K562 (cell line): ENCODE data around the gene FCHO1. TPM values are rescaled to one million over a fixed set of nuclear protein-coding genes. Genes with fewer than 3 reads are reported as not detected.
A peak's percentile ranks its signal among the peaks of the same experiment; 100 is the strongest.

ENCODE experiments used
- ADNP ChIP-seq: fragments of 200-800 bp; sonication (Bioruptor generic); IDR thresholded peaks from 2 replicates; pipeline ENCODE4 v1.6.1; 2016; ENCODE audit warnings: missing genetic modification characterization, missing compliant biosample characterization
- BRD4 ChIP-seq: fragments of 200-600 bp; sonication (generic); IDR thresholded peaks from 2 replicates; pipeline ENCODE4 v1.6.1; 2017; ENCODE audit warnings: inconsistent platforms
- CGGBP1 ChIP-seq: fragments of 250-450 bp; sonication (Bioruptor Pico); IDR thresholded peaks from 2 replicates; pipeline ENCODE4 v1.9.0; 2021; ENCODE audit warnings: mild to moderate bottlenecking
- CHD1 ChIP-seq: fragments of 200-600 bp; sonication (generic); IDR thresholded peaks from one replicate; pipeline ENCODE4 v1.6.1; 2012; ENCODE audit warnings: mild to moderate bottlenecking, moderate library complexity, low read length, inconsistent platforms
- E2F6 ChIP-seq, 2 experiments: IDR thresholded peaks; 2 replicates each; pipeline ENCODE4 v1.6.1; 2011; ENCODE audit warnings: borderline replicate concordance in 1 of 2, control low read depth in 1 of 2, low read depth in 1 of 2, low read length in 1 of 2, mild to moderate bottlenecking in 1 of 2, mixed read lengths in 1 of 2, moderate library complexity in 1 of 2; ENCODE audit not compliant: insufficient read depth in 1 of 2, insufficient read length in 1 of 2, poor library complexity in 1 of 2, severe bottlenecking in 1 of 2; ENCODE audit errors: extremely low read depth in 1 of 2
- HMGXB4 ChIP-seq: sonication (generic); formaldehyde crosslinking; IDR thresholded peaks from 2 replicates; pipeline ENCODE4 v1.8.1; 2023; ENCODE audit warnings: mild to moderate bottlenecking, missing genetic modification reagents
- HOXB6 ChIP-seq: fragments of 250-450 bp; sonication (Bioruptor Pico); IDR thresholded peaks from 2 replicates; pipeline ENCODE4 v1.5.1; 2022; ENCODE audit warnings: mild to moderate bottlenecking, borderline replicate concordance
- NEUROD1 ChIP-seq: fragments of 150-350 bp; IDR thresholded peaks from 2 replicates; pipeline ENCODE4 v1.6.1; 2014; ENCODE audit warnings: borderline replicate concordance, low read length, low read depth; ENCODE audit not compliant: partially characterized antibody
- NFE2L1 ChIP-seq: fragments of 450-650 bp; IDR thresholded peaks from 2 replicates; pipeline ENCODE4 v1.6.1; 2016; ENCODE audit warnings: missing genetic modification characterization, low read depth, mild to moderate bottlenecking, missing compliant biosample characterization, moderate library complexity, borderline replicate concordance
- PTTG1 ChIP-seq: fragments of 450-650 bp; IDR thresholded peaks from 2 replicates; pipeline ENCODE4 v1.6.1; 2016; ENCODE audit warnings: low read depth, mild to moderate bottlenecking, missing genetic modification characterization, missing compliant biosample characterization
- SLC30A9 ChIP-seq: fragments of 250-450 bp; sonication (Bioruptor Pico); IDR thresholded peaks from 2 replicates; pipeline ENCODE4 v1.8.0; 2022; ENCODE audit warnings: mild to moderate bottlenecking, moderate library complexity
- SRF ChIP-seq, 2 experiments: fragments of 250-450, 450-650 bp in 1 of 2; sonication (Bioruptor Pico) in 1 of 2; sonication (generic) in 1 of 2; formaldehyde crosslinking; IDR thresholded peaks; 2 replicates each; pipeline versions ENCODE4 v1.5.0 to v1.5.1; 2020 to 2022; ENCODE audit warnings: mild to moderate bottlenecking in 1 of 2, missing genetic modification reagents in 1 of 2
- UBTF ChIP-seq, 2 experiments: IDR thresholded peaks; 2 replicates each; pipeline ENCODE4 v1.6.1; 2012; ENCODE audit warnings: improper control_type of control experiment in 2 of 2, low read depth in 2 of 2, low read length in 2 of 2, borderline replicate concordance in 1 of 2
- ZBTB5 ChIP-seq: fragments of 450-650 bp; IDR thresholded peaks from 2 replicates; pipeline ENCODE4 v1.6.1; 2017; ENCODE audit warnings: antibody characterized with exemption
- ZNF175 ChIP-seq: fragments of 200-800 bp; sonication (Bioruptor generic); IDR thresholded peaks from 2 replicates; pipeline ENCODE4 v1.6.1; 2016; ENCODE audit warnings: low read depth, mild to moderate bottlenecking, missing genetic modification characterization, missing compliant biosample characterization
- ZNF436 ChIP-seq: fragments of 250-450, 450-650 bp; sonication (Bioruptor Pico); formaldehyde crosslinking; IDR thresholded peaks from 2 replicates; pipeline ENCODE4 v1.7.0; 2020; ENCODE audit warnings: mild to moderate bottlenecking
- ZNF445 ChIP-seq: fragments of 250-450 bp; sonication (Bioruptor Pico); IDR thresholded peaks from 2 replicates; pipeline ENCODE4 v1.4.0; 2020; ENCODE audit warnings: low read depth, mild to moderate bottlenecking, moderate library complexity
- polyA plus RNA-seq, 8 experiments: library from polyadenylated mRNA; depleted of rRNA in 4 of 8; stranded (reverse) in 5 of 8; unstranded in 3 of 8; fragments of >200 nt; fragmentation: Nextera tagmentation in 2 of 8; fragmentation: Illumina TruSeq in 1 of 8; extraction: Ambion mirVana in 2 of 8; extraction: Trizol in 1 of 8; gene quantifications; 2 replicates each; pipeline versions ENCODE4 v1.2.1 to v1.2.3, GENCODE V29; 2011 to 2014; ENCODE audit warnings: inconsistent platforms in 1 of 8, missing spikeins in 1 of 8
- total RNA-seq, 7 experiments: library from RNA; depleted of rRNA in 6 of 7; stranded (reverse); fragments of >200 nt in 6 of 7; fragmentation: Illumina TruSeq in 2 of 7; extraction: Trizol in 2 of 7; gene quantifications; 2 replicates each; pipeline versions ENCODE4 v1.2.1 to v1.2.3, GENCODE V29; 2011 to 2021; ENCODE audit warnings: low replicate concordance in 1 of 7

FCHO1 gene
- total and polyA plus RNA-seq, 9 of the 15 experiments (the other 6 are each of a cell fraction or from before 2014, with no cell fraction given): 0.21 to 58.9 (median 18.3) TPM

GRCh38 chr19:17747205-17748098, 3.8 kb upstream of the FCHO1 start (continued):
- TF ChIP-seq E2F6 (IDR thresholded peaks at IDR 0.05; ENCODE audit: borderline replicate concordance in 1 of 2, extremely low read depth in 1 of 2, insufficient read depth in 1 of 2, insufficient read length in 1 of 2, low read depth in 1 of 2, low read length in 1 of 2, poor library complexity in 1 of 2, severe bottlenecking in 1 of 2) (peak in 1 of 2 experiments; percentile 61), SRF (CRISPR knock-in tag; IDR thresholded peaks at IDR 0.05) (no peak), ZNF436 (no peak), NEUROD1 (peak; percentile 96), HOXB6 (CRISPR knock-in tag) (no peak), CHD1 (no peak), BRD4 (no peak), PTTG1 (tag) (no peak), CGGBP1 (CRISPR knock-in tag) (no peak), ADNP (tag) (peak; percentile 96), UBTF (IDR thresholded peaks at IDR 0.05; ENCODE audit: borderline replicate concordance in 1 of 2, low read depth in 2 of 2, low read length in 2 of 2) (no peak), ZNF445 (CRISPR knock-in tag) (no peak), ZBTB5 (no peak), ZNF175 (CRISPR knock-in tag) (no peak), NFE2L1 (tag) (no peak), SLC30A9 (CRISPR knock-in tag) (no peak), HMGXB4 (CRISPR knock-in tag) (no peak)
